BE2C (cell line): ENCODE measurements around the gene MATN1.

Experiments
- DNase-seq: peaks from one replicate; pipeline ENCODE4 v3.0.0-alpha.2; 2020
- H3K27me3 ChIP-seq: fragments of 250-450 bp; sonication (Bioruptor Pico); 2 replicates; pipeline ENCODE4 v1.5.1; 2020; ENCODE audit warnings: mild to moderate bottlenecking
- H3K36me3 ChIP-seq: fragments of 250-450 bp; sonication (Bioruptor Pico); 2 replicates; pipeline ENCODE4 v1.5.1; 2020; ENCODE audit warnings: mild to moderate bottlenecking
- H3K4me1 ChIP-seq: fragments of 250-450 bp; sonication (Bioruptor Pico); 2 replicates; pipeline ENCODE4 v1.5.1; 2020
- H3K4me3 ChIP-seq: 2 replicates; pipeline ENCODE4 v1.5.1; 2011; ENCODE audit warnings: low read depth, low read length
- H3K9me3 ChIP-seq: fragments of 250-450 bp; sonication (Bioruptor Pico); 2 replicates; pipeline ENCODE4 v1.5.1; 2020
- TF ChIP-seq, protein P1 (sequence below): IDR thresholded peaks from 2 replicates; pipeline ENCODE4 v1.5.1; 2012; ENCODE audit warnings: mild to moderate bottlenecking, low read depth, low read length

Gene MATN1

DNA sequence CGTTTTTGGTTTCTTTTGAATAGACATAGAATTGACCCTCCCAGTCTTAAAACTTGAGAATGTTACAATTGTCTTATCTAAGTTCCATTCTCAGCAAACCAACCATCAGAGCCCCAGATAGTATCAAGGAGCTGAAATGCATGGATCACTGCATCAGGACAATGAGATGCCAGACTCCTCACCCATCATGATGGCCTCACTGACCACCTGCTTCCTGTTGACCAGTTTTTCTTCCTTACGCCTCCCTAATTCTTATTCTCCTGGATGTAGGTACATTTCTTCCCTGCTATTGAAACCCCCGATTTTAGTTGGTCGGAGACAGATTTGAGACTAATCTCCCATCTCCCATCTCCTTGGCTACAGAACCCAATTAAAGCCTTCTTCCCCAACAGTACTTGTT lies 17.7 kb downstream of the MATN1 start:
- H3K27me3 ChIP-seq, result no peaks in the 10 kb centered on the region
- no peak for DNase-seq
- H3K9me3 ChIP-seq, result no peaks in the 10 kb centered on the region
- no peak overlapping the region for H3K4me3 ChIP-seq
- no peaks in the 10 kb centered on the region for H3K36me3 ChIP-seq
- TF ChIP-seq, protein P1, sequence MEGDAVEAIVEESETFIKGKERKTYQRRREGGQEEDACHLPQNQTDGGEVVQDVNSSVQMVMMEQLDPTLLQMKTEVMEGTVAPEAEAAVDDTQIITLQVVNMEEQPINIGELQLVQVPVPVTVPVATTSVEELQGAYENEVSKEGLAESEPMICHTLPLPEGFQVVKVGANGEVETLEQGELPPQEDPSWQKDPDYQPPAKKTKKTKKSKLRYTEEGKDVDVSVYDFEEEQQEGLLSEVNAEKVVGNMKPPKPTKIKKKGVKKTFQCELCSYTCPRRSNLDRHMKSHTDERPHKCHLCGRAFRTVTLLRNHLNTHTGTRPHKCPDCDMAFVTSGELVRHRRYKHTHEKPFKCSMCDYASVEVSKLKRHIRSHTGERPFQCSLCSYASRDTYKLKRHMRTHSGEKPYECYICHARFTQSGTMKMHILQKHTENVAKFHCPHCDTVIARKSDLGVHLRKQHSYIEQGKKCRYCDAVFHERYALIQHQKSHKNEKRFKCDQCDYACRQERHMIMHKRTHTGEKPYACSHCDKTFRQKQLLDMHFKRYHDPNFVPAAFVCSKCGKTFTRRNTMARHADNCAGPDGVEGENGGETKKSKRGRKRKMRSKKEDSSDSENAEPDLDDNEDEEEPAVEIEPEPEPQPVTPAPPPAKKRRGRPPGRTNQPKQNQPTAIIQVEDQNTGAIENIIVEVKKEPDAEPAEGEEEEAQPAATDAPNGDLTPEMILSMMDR, result no peak
- peaks cover 8% of the 10 kb centered on the region for H3K4me1 ChIP-seq

DNA sequence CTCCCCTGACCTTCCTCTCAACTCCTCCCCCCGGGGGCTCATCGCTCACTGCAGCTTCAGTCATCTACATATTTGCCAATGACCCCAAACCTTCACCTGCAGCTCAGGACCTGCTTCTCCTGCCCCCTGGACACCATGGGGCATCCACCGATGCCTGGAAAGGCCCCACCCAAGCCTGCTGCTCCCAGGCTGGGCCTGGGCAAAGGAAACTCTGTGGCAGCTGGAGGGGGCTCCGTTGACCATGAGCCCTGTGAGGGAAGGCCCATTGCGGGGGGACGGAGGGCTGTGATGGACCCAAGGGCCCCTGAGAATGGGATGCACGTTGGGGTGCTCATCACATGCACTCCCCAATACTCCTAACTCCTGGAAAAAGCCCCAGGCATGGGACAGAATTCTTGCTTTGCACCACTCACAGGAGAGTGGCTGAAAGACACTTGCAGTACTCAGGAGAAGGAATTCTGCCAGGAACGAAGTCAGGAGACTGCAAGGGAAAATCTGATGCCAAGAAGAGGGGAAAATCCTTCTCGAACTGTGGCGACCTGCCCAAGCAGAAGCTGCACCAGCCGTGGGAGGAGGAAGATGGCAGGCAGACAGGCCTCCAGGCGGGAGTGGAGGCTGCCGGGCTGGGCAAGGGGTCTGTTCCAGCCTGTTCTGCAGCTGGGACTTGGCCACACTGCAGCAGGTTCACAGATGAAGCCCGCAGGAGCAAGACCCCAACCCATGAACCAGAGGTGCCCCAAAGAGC lies 18.4 kb downstream of the MATN1 start:
- Histone ChIP-seq H3K4me1 (peaks cover 8% of the 10 kb centered on the region), H3K27me3 (no peaks in the 10 kb centered on the region), H3K4me3 (no peak overlapping the region), H3K9me3 (no peaks in the 10 kb centered on the region), H3K36me3 (no peaks in the 10 kb centered on the region)
- DNase-seq, result no peak
- TF ChIP-seq, protein P1, result no peak

DNA sequence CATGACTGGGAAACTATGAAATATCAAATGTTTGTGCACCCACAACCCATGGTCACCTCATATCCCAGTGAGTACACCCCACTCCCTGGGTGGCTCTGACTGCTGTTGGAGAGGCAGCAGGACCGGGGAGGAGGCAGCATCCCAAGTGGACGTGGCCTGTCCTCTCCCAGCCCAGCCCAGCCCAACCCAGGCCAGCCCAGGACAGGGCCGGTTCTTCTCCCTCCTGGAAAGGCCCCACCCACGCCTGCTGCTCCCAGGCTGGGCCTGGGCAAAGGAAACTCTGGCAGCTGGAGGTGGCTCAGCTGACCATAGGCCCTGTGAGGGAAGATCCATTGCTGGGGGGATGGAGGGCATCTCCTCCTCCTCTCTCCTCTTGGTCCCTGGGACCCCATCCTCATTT lies 19.1 kb downstream of the MATN1 start:
- H3K27me3 ChIP-seq, result no peaks in the 10 kb centered on the region
- no peak for DNase-seq
- TF ChIP-seq, protein P1, result no peak
- no peaks in the 10 kb centered on the region for H3K36me3 ChIP-seq
- H3K4me3 ChIP-seq, result no peak overlapping the region
- no peaks in the 10 kb centered on the region for H3K9me3 ChIP-seq
- H3K4me1 ChIP-seq, result peaks cover 8% of the 10 kb centered on the region

DNA sequence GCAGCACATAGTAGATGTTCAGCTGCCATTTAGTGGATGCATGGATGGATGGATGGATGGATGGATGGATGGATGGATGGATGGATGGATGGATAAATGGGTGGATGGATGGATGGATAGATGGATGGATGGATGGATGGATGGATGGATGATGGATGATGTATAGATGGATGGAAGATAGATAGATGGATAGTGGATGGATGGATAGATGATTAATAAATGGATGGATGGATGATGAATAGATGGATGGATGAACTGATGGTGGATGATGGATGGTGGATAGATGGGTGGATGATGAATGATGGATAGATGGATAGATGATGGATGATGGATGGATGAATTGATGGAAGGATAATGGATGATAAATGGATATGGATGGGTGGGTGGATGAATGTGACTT lies 20.6 kb downstream of the MATN1 start:
- DNase-seq, result no peak
- Histone ChIP-seq H3K4me3 (no peak overlapping the region), H3K4me1 (peaks cover 8% of the 10 kb centered on the region), H3K36me3 (no peaks in the 10 kb centered on the region), H3K27me3 (no peaks in the 10 kb centered on the region), H3K9me3 (no peaks in the 10 kb centered on the region)
- TF ChIP-seq, protein P1, result no peak

DNA sequence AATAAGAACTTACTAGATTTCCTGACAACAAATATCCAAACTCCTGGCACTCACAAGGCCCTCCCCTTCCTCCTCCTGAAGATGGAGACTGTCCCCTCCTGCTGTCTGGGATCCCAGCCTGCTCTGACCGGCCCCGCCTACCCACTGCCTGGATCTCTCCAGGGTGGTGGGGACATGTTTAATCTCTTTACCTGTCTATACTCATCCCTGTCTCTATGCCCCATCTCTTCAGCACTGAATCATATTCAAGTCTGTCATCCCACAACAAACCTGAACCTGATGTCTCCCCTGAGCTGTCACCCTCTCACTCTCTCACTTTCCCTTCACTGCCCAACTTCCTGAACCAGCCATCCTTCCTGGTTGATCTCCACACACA lies 22.1 kb downstream of the MATN1 start:
- H3K36me3 ChIP-seq, result no peaks in the 10 kb centered on the region
- TF ChIP-seq, protein P1, result no peak
- H3K9me3 ChIP-seq, result no peaks in the 10 kb centered on the region
- no peak for DNase-seq
- H3K4me1 ChIP-seq, result no peaks in the 10 kb centered on the region; the same call in 1 of the 2 replicates
- no peaks in the 10 kb centered on the region for H3K27me3 ChIP-seq
- no peak overlapping the region for H3K4me3 ChIP-seq

DNA sequence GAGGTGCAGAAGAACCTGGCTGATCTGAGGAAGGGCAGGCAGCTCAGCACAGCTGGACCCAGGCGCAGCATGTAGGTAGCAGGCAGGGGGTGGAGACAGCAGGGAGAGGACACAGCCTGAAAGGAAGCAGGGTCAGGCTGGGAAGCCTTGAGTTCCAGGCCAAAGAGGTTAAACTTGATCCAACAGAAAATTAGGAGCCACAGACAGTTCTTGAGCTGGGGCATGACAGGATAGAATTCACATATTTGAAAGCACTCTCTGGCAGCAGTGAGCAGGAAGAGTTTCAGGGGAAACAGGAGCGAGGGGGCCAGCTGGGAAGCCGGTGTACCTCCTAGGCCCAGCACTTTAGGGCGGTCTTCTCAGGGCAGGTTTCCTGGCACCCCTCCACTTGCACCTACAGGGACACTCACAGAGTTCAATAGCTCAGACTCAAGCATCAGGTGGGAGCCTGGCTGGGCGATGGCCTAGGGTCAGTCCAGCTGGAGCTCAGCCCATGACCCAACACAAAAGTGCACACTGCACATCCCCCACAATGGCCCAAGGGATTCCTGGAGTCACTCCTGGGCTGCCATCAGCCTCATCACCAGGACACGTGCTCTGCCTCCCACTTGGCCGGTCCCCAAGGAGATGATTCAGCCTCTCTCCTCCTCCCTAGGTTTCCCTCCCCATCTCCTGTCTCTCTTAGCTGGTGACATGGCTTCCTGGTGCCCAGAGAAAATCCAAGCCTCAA lies 22.7 kb downstream of the MATN1 start:
- TF ChIP-seq, protein P1, result no peak
- no peak overlapping the region for H3K4me3 ChIP-seq
- no peaks in the 10 kb centered on the region; the same call in 1 of the 2 replicates for H3K4me1 ChIP-seq
- H3K36me3 ChIP-seq, result no peaks in the 10 kb centered on the region
- DNase-seq, result peak; percentile 41
- H3K27me3 ChIP-seq, result no peaks in the 10 kb centered on the region
- no peaks in the 10 kb centered on the region for H3K9me3 ChIP-seq
